SU-DHL-6 (cell line): Measurements from ENCODE around the gene ALDH1A1.

Experiments
- EZH2phosphoT487 ChIP-seq: fragments of 200-600 bp; sonication (generic), shearing (Covaris generic); conservative IDR thresholded peaks from 2 replicates; pipeline ENCODE4 v1.6.1; 2018; ENCODE audit warnings: mild to moderate bottlenecking, antibody characterized with exemption, low read length, moderate library complexity, mixed read lengths
- TF ChIP-seq, protein P1 (sequence below): fragments of 200-600 bp; sonication (generic); IDR thresholded peaks from one replicate; pipeline ENCODE4 v1.5.1; 2017; ENCODE audit warnings: antibody characterized with exemption, mild to moderate bottlenecking, low read length, moderate library complexity; ENCODE audit not compliant: insufficient read depth, poor library complexity, severe bottlenecking

DNA sequence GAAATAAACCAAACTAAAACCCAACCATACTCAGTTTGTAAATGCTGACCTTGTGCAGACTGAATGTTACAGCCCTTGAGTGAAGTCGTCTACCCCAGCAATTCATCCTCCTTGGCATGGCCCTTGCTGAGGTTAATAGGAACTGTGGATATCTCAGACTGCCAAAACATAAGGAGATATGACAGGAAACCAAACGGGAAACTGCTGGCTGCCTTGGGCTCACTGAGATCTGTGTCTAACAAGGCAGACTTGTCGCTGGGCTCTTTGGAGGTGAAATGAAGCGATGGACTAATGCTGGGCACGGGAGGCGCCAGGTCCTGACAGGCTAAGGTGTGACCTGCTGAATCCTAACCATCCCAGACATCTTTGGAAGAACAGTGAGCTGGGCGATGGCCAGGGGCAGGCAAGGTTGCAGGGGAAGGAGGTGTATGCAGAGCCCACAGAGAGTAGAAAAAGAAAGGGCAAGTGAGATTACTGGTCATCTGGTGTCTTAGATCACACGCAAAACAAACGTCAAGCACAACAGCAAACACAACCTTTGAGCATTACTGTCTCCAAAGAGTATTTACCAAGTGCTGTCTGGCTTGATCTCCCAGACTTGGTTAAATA, 44.6 kb upstream of the ALDH1A1 start:
- TF ChIP-seq, protein P1, sequence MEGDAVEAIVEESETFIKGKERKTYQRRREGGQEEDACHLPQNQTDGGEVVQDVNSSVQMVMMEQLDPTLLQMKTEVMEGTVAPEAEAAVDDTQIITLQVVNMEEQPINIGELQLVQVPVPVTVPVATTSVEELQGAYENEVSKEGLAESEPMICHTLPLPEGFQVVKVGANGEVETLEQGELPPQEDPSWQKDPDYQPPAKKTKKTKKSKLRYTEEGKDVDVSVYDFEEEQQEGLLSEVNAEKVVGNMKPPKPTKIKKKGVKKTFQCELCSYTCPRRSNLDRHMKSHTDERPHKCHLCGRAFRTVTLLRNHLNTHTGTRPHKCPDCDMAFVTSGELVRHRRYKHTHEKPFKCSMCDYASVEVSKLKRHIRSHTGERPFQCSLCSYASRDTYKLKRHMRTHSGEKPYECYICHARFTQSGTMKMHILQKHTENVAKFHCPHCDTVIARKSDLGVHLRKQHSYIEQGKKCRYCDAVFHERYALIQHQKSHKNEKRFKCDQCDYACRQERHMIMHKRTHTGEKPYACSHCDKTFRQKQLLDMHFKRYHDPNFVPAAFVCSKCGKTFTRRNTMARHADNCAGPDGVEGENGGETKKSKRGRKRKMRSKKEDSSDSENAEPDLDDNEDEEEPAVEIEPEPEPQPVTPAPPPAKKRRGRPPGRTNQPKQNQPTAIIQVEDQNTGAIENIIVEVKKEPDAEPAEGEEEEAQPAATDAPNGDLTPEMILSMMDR: no peak
- TF ChIP-seq EZH2phosphoT487: no peak
